T-helper 17 cell (primary cell): ENCODE measurements around the gene GDPD5. TPM values are rescaled to one million over a fixed set of nuclear protein-coding genes. Genes with fewer than 3 reads are reported as not detected.
A peak's percentile ranks its signal among the peaks of the same experiment; 100 is the strongest.

Experiments
- ATAC-seq: fragments of 150-1000 bp; cut with Tn5 transposase; 2 replicates; pipeline ENCODE4 v1.10.0; 2021; ENCODE audit warnings: mild to moderate bottlenecking, moderate library complexity
- DNase-seq, 3 donors: peaks; one replicate each; pipeline versions ENCODE4 v3.0.0 to v3.0.0-alpha.2; 2020 to 2021
- H3K9me3 ChIP-seq: one replicate; pipeline ENCODE4 v1.7.0; 2013; ENCODE audit warnings: low read length, mild to moderate bottlenecking; ENCODE audit not compliant: control insufficient read depth, poor library complexity, severe bottlenecking
- H3K27ac Mint-ChIP-seq: one replicate; pipeline ENCODE4 v1.8.0; 2022; ENCODE audit warnings: mild to moderate bottlenecking, moderate library complexity, mixed read lengths
- H3K27me3 Mint-ChIP-seq: one replicate; pipeline ENCODE4 v1.8.0; 2022; ENCODE audit warnings: mixed read lengths
- H3K36me3 Mint-ChIP-seq: one replicate; pipeline ENCODE4 v1.8.0; 2022; ENCODE audit warnings: low read depth, mixed read lengths
- H3K4me1 Mint-ChIP-seq: one replicate; pipeline ENCODE4 v1.8.0; 2022; ENCODE audit warnings: mild to moderate bottlenecking, mixed read lengths
- H3K4me3 Mint-ChIP-seq: one replicate; pipeline ENCODE4 v1.8.0; 2022; ENCODE audit warnings: mild to moderate bottlenecking, moderate library complexity, mixed read lengths
- total RNA-seq, 4 donors: library from RNA in 2 of 4; stranded (reverse) in 2 of 4; gene quantifications; one replicate each; pipeline ENCODE4 v1.2.3 and lab custom pipeline; 2022 to 2026

Gene GDPD5
- total RNA-seq, 2 donors from 2014 or later: 77.3 to 108 TPM

GRCh38 chr11:75509020-75509720 lies 16.6 kb downstream of the GDPD5 start:
- H3K27ac Mint-ChIP-seq: peak overlapping the region; percentile 96
- peak overlapping the region; percentile 81 for H3K4me3 Mint-ChIP-seq
- DNase-seq (no peak), ATAC-seq (no peak)
- peaks cover under 1% of the 10 kb centered on the region for H3K36me3 Mint-ChIP-seq
- H3K4me1 Mint-ChIP-seq: peaks cover 30% of the 10 kb centered on the region
- H3K9me3 ChIP-seq: no peaks in the 10 kb centered on the region
- no peaks in the 10 kb centered on the region for H3K27me3 Mint-ChIP-seq

GRCh38 chr11:75508051-75508561 lies 17.6 kb downstream of the GDPD5 start:
- Mint-ChIP-seq H3K36me3 (no peaks in the 10 kb centered on the region), H3K4me1 (peaks cover 29% of the 10 kb centered on the region), H3K27me3 (no peaks in the 10 kb centered on the region), H3K4me3 (peak overlapping the region; percentile 81), H3K27ac (peak overlapping the region; percentile 96)
- ATAC-seq: peak; percentile 99
- DNase-seq: peak; percentile 35 to 48 (median 39)
- no peaks in the 10 kb centered on the region for H3K9me3 ChIP-seq

DNA sequence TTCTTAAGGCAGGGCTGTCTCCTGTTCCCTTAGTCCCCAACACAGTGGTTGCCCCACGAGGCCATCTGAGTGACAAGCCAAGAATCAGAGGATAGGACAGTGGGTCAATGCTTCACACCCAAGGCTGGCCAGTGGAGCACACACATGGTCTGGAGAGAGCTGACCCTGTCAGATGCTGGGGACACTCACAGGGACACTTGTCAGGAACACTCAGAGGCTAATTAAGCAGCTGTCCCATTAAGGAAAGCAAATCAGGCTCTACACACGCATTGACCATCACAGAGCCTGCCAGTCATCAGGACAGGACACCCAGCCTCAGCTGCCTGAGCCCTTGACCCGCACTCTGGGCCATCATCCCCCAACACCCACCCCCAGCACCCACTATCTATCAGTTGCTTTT lies 18.2 kb downstream of the GDPD5 start:
- H3K36me3 Mint-ChIP-seq: no peaks in the 10 kb centered on the region
- DNase-seq: no peak
- H3K4me3 Mint-ChIP-seq: peak overlapping the region; percentile 81
- H3K4me1 Mint-ChIP-seq: peaks cover 29% of the 10 kb centered on the region
- H3K27me3 Mint-ChIP-seq: no peaks in the 10 kb centered on the region
- peak overlapping the region; percentile 96 for H3K27ac Mint-ChIP-seq
- no peaks in the 10 kb centered on the region for H3K9me3 ChIP-seq
- ATAC-seq: no peak

- DNase-seq: no peak
- no peaks in the 10 kb centered on the region for H3K27me3 Mint-ChIP-seq
- no peaks in the 10 kb centered on the region for H3K36me3 Mint-ChIP-seq
- H3K4me3 Mint-ChIP-seq: no peak overlapping the region
- H3K27ac Mint-ChIP-seq: peak overlapping the region; percentile 96
- no peaks in the 10 kb centered on the region for H3K9me3 ChIP-seq
- peaks cover 34% of the 10 kb centered on the region for H3K4me1 Mint-ChIP-seq
- no peak for ATAC-seq
Observed at GRCh38 chr11:75506827-75507226, 18.9 kb downstream of the GDPD5 start.

- no peak for ATAC-seq
- peak overlapping the region; percentile 96 for H3K27ac Mint-ChIP-seq
- peaks cover 33% of the 10 kb centered on the region for H3K4me1 Mint-ChIP-seq
- no peaks in the 10 kb centered on the region for H3K36me3 Mint-ChIP-seq
- no peaks in the 10 kb centered on the region for H3K27me3 Mint-ChIP-seq
- no peak overlapping the region for H3K4me3 Mint-ChIP-seq
- DNase-seq: no peak
- H3K9me3 ChIP-seq: no peaks in the 10 kb centered on the region
Observed at GRCh38 chr11:75505916-75506692, 19.6 kb downstream of the GDPD5 start.

- Mint-ChIP-seq H3K4me3 (no peak overlapping the region), H3K36me3 (no peaks in the 10 kb centered on the region), H3K4me1 (peaks cover 44% of the 10 kb centered on the region), H3K27ac (peak overlapping the region; percentile 85), H3K27me3 (no peaks in the 10 kb centered on the region)
- DNase-seq (no peak), ATAC-seq (no peak)
- H3K9me3 ChIP-seq: no peaks in the 10 kb centered on the region
Observed at GRCh38 chr11:75504501-75504900, 21.2 kb downstream of the GDPD5 start.

GRCh38 chr11:75503531-75504099 lies 22.1 kb downstream of the GDPD5 start:
- Mint-ChIP-seq H3K36me3 (no peaks in the 10 kb centered on the region), H3K27ac (peak overlapping the region; percentile 85), H3K4me3 (no peak overlapping the region), H3K4me1 (peaks cover 47% of the 10 kb centered on the region), H3K27me3 (no peaks in the 10 kb centered on the region)
- DNase-seq (no peak), ATAC-seq (no peak)
- no peaks in the 10 kb centered on the region for H3K9me3 ChIP-seq

DNA sequence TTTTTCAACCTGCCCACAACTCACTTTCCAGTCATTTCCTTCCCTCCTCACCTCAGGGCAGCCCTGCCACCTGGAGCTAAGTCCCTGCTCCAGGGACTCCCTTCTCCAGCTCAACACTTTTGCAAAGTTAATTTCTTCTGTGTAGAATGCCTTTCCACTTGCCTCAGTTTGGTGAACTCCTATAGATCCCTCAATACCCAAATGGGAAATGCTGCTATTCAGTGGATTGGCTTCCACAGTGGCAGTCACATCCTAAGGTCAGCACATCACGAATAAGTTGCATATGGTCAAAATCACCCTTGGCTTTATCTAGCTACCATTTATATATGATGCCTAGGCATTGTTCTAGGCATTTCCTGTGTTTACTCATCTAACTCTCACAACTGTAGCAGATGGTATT lies 23.6 kb downstream of the GDPD5 start:
- Mint-ChIP-seq H3K36me3 (no peaks in the 10 kb centered on the region), H3K27ac (peak overlapping the region; percentile 0), H3K4me3 (no peak overlapping the region), H3K27me3 (no peaks in the 10 kb centered on the region), H3K4me1 (peaks cover 36% of the 10 kb centered on the region)
- ATAC-seq (no peak), DNase-seq (no peak)
- no peaks in the 10 kb centered on the region for H3K9me3 ChIP-seq

- Mint-ChIP-seq H3K36me3 (no peaks in the 10 kb centered on the region), H3K4me3 (no peak overlapping the region), H3K27me3 (no peaks in the 10 kb centered on the region), H3K4me1 (peaks cover 36% of the 10 kb centered on the region), H3K27ac (peak overlapping the region; percentile 84)
- no peak for ATAC-seq
- no peak for DNase-seq
- no peaks in the 10 kb centered on the region for H3K9me3 ChIP-seq
Observed at GRCh38 chr11:75500742-75501141, 25.0 kb downstream of the GDPD5 start.

DNA sequence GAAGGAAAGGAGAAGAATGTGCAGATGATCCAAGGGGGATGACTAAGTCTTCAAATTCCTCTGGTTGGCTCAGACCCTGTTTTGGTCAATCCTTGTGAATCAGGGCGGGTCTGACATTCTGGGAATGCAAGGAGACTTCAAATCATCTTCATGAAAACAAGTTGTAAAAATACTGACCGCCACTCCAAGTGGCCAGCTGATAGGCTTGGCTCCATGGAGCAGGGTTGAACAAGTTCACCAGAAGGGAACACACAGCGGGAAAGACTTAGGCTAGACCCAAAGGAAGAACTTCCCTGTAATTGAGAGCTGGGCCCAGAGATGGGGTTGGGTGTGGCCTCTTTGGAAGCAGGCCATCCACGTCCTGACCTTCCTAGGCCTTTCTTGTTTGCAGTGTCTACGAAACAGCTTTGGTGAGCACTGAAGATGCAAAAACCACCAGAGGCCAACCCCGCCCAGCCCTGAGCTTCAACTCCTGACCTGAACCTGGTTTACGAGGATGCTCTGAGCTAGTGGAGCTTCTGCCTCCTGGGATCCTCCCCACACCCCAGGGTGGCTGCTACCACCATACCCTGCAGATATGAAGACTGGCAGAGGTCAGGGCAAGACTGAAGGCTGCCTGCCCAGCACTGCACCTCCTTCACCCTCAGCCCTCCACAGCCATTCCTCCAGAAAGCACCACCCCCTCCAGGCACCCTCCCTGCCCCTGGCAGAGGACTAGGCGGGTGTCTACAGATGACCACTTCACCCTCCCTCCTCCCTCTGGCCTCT lies 26.1 kb downstream of the GDPD5 start:
- Mint-ChIP-seq H3K27me3 (no peaks in the 10 kb centered on the region), H3K27ac (peak overlapping the region; percentile 84), H3K4me1 (peaks cover 36% of the 10 kb centered on the region), H3K4me3 (no peak overlapping the region), H3K36me3 (no peaks in the 10 kb centered on the region)
- ATAC-seq: no peak
- H3K9me3 ChIP-seq: no peaks in the 10 kb centered on the region
- no peak for DNase-seq

DNA sequence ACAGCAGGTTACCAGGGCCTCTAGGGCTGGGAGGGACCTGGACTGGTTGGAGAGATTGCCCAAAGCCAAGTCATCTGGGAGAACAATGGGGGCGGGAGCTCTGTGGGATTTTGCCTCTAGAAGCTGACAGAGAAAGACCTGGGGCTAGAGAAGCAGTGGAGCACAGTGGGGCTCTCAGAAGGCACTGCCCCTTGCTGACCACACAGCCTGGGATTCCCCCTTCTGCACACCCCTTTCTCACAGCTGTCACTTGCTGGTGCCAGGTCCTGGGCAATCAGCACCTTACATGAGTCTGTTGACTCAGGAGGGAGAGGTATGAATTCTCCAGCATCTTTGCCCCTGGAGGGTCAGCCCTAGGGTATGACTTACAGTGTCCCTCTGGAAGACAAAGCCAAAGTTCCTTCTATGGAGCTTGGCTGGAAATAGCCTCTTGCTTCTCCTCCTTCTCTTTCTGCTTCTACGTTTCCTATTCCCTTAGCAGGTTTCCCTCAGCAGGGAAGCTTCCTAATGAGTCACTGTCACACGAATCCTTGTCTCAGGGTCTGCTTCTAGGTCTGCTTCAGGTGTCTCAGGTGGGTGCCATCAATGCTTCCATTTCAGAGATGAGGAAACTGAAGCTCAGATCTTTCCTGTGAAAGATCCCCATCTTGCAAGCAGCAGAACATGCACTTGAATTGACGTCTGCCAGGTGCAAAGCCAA lies 27.0 kb downstream of the GDPD5 start:
- Mint-ChIP-seq H3K27me3 (no peaks in the 10 kb centered on the region), H3K36me3 (no peaks in the 10 kb centered on the region), H3K27ac (peak overlapping the region; percentile 84), H3K4me3 (no peak overlapping the region), H3K4me1 (peaks cover 34% of the 10 kb centered on the region)
- H3K9me3 ChIP-seq: no peaks in the 10 kb centered on the region
- no peak for DNase-seq
- ATAC-seq: no peak

DNA sequence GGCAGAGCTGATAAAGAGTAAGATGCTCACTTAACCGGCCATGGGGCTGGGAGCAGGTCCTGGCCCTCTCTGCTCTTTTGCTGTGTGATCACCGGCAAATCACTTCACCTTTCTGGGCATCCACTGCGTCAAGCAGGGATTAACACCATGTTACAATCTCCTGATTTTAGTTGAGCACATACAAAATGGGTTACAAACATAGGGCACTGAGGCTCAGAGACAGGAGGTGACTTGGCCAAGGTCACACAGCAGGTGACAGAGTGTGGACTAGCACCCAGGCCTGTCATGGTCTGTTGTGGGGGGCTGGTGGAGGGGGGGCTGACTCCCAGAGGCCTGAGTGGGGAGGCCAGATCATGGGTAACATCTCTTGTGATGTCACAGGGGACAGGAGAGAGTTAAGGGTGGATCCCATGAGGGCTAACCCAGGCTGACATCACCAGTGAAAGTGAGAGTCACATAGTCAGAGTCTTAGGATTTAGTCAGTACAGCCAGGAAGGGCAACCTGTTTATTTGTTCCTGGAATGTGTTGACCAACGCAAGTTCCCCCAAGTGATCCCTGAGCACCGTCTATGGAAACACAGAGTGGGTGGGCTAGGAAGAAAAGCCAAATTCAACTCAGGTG lies 27.8 kb downstream of the GDPD5 start:
- H3K27ac Mint-ChIP-seq: peak overlapping the region; percentile 56
- no peak for ATAC-seq

More for the DNA sequence above, 27.8 kb downstream of the GDPD5 start:
- Mint-ChIP-seq H3K4me3 (no peak overlapping the region), H3K27me3 (no peaks in the 10 kb centered on the region), H3K36me3 (no peaks in the 10 kb centered on the region), H3K4me1 (peaks cover 38% of the 10 kb centered on the region)
- DNase-seq: no peak
- no peaks in the 10 kb centered on the region for H3K9me3 ChIP-seq
